GM06990 (cell line): ENCODE data around the gene MAST2.

Experiments used
- DNase-seq: peaks from one replicate; pipeline ENCODE4 v3.0.0-alpha.2; 2011; ENCODE audit not compliant: insufficient read length; ENCODE audit errors: extremely low read depth
- H3K27me3 ChIP-seq: replicated peaks from 2 replicates; pipeline ENCODE4 v1.6.0; 2011; ENCODE audit warnings: low read length; ENCODE audit not compliant: control insufficient read depth, insufficient read depth
- H3K36me3 ChIP-seq: 2 replicates; pipeline ENCODE4 v1.5.1; 2011; ENCODE audit warnings: low read length; ENCODE audit not compliant: control insufficient read depth, insufficient read depth
- H3K4me3 ChIP-seq: replicated peaks from 2 replicates; pipeline ENCODE4 v1.5.1; 2011; ENCODE audit warnings: low read depth, mild to moderate bottlenecking, control low read depth, low read length
- TF ChIP-seq, protein P1 (sequence below): IDR thresholded peaks from 2 replicates; pipeline ENCODE4 v1.5.1; 2011; ENCODE audit warnings: low read length, control low read depth, mild to moderate bottlenecking, inconsistent platforms; ENCODE audit not compliant: insufficient read depth, poor library complexity, severe bottlenecking

Gene MAST2

DNA sequence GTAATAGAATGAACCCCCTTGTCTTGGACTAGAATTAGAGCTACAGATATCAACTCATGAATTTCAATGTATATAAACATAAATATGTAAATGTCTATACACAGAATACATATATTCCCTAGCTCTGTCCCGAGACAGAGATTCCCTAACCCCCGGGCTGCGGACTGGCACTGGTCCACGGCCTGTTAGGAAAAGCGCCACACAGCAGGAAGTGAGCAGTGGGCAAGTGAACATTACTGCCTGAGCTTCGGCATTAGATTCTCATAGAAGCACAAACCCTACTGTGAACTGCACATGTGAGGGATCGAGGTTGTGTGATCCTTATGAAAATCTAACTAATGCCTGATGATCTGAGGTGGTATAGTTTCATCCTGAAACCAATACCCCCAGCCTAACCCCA is 277.8 kb downstream of the MAST2 start:
- TF ChIP-seq, protein P1, sequence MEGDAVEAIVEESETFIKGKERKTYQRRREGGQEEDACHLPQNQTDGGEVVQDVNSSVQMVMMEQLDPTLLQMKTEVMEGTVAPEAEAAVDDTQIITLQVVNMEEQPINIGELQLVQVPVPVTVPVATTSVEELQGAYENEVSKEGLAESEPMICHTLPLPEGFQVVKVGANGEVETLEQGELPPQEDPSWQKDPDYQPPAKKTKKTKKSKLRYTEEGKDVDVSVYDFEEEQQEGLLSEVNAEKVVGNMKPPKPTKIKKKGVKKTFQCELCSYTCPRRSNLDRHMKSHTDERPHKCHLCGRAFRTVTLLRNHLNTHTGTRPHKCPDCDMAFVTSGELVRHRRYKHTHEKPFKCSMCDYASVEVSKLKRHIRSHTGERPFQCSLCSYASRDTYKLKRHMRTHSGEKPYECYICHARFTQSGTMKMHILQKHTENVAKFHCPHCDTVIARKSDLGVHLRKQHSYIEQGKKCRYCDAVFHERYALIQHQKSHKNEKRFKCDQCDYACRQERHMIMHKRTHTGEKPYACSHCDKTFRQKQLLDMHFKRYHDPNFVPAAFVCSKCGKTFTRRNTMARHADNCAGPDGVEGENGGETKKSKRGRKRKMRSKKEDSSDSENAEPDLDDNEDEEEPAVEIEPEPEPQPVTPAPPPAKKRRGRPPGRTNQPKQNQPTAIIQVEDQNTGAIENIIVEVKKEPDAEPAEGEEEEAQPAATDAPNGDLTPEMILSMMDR, result no peak
- Histone ChIP-seq H3K36me3 (no peaks in the 10 kb centered on the region; the same call in 1 of the 2 replicates), H3K27me3 (no peaks in the 10 kb centered on the region), H3K4me3 (no peak overlapping the region)
- DNase-seq, result no peak

DNA sequence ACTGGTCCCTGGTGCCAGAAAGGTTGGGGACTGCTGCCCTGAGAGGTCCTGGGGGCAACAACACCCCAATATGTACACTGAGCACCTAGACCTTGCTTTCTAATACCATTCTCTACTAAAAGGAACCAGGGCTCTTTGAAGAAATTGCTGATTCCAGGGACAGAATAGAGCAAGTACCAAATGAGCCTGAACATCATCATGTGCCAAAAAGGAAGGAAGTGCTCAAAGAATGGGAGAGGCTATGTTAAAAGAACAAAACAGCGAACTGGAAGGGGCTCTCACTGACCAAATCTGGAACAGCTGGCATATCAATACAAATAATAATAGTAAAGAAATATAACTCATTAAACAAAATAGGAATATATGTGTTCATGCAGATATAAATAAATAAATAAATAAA is 278.2 kb downstream of the MAST2 start:
- no peaks in the 10 kb centered on the region for H3K36me3 ChIP-seq
- H3K4me3 ChIP-seq, result no peak overlapping the region
- TF ChIP-seq, protein P1, result no peak
- H3K27me3 ChIP-seq, result no peaks in the 10 kb centered on the region
- no peak for DNase-seq

DNA sequence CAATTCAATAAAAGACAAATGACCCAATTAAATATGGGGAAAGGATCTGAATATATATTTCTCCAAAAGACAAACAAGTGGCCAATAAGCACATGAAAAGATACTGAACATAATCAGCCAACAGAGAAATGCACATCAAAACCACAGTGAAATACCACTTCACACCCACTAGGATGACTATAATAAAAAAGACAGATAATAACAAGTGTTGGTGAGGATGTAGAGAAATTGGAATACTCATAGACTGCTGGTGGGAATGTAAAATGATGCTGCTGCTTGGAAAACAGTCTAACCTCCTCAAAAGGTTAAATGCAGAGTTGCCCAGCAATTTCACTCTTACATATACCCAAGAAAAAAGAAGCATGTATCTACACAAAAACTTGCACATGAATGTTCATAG is 280.2 kb downstream of the MAST2 start:
- TF ChIP-seq, protein P1, result no peak
- no peaks in the 10 kb centered on the region for H3K27me3 ChIP-seq
- no peaks in the 10 kb centered on the region for H3K36me3 ChIP-seq
- no peak overlapping the region for H3K4me3 ChIP-seq
- DNase-seq, result no peak

DNA sequence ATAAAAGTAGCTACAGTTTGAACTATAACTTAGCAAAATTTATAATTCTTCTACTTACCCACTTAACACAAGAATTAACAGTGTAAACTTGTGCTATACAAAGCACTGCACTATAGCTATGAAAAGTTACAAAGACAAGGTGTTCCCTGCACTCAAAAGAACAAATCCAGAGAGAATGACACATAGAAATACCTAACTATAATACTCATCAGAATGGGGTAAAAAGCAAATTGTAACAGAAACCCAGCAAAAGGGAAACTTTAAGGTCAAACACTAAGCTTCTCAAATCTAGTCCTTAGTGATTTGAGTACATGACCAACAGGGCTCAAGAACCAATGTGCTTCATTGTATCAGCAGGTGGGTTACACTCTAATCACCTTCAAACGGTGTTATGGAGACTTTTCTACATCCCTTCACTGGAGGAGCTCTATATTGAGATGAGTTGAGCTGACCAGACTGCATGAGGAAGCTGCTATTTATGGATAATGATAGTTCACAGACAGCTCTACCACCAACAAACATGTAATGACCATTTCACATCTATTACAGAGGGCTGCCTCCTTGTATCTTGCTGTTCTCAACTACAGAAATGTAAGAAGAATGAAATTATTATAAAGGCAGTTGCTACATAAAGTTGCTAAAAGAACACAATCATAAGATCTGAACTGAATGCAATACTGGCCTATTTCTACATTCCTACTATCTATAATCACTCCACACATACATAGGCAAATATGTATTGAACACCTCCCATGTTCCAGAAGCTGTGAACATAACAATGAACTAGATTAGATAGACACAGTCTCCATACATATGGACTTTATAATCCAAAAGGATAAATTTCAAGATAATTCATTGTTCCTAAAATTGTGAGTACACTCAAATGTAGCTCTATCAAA is 281.4 kb downstream of the MAST2 start:
- DNase-seq, result no peak
- Histone ChIP-seq H3K4me3 (no peak overlapping the region), H3K36me3 (no peaks in the 10 kb centered on the region), H3K27me3 (no peaks in the 10 kb centered on the region)
- TF ChIP-seq, protein P1, result no peak
